OCI-LY3 (cell line): ENCODE results near the gene AP5B1.

Source experiments
- H2AFZ ChIP-seq: fragments of 200-600, 300-600 bp; shearing (Covaris generic); 2 replicates; pipeline ENCODE4 v1.6.0; 2014; ENCODE audit warnings: antibody characterized with exemption, low read depth, low read length
- H3K27ac ChIP-seq: fragments of 200-600, 300-600 bp; sonication (generic); 2 replicates; pipeline ENCODE4 v1.5.1; 2014; ENCODE audit warnings: mild to moderate bottlenecking, low read length, moderate library complexity, mixed read lengths
- H3K27me3 ChIP-seq: fragments of 200-600, 300-600 bp; sonication (generic); 2 replicates; pipeline ENCODE4 v1.6.1; 2014; ENCODE audit warnings: low read depth, low read length, mixed read lengths
- H3K36me3 ChIP-seq: fragments of 200-600, 300-600 bp; sonication (generic); replicated peaks from 2 replicates; pipeline ENCODE3; 2014; ENCODE audit warnings: low read depth, low read length, mixed read lengths
- H3K4me1 ChIP-seq: fragments of 300-600, 200-600 bp; sonication (generic); 2 replicates; pipeline ENCODE4 v1.6.1; 2014; ENCODE audit warnings: low read length, mixed read lengths
- H3K4me2 ChIP-seq: fragments of 200-600, 300-600 bp; sonication (generic); 2 replicates; pipeline ENCODE4 v1.6.1; 2014; ENCODE audit warnings: low read length, mixed read lengths
- H3K4me3 ChIP-seq: fragments of 300-600, 200-600 bp; sonication (generic); 2 replicates; pipeline ENCODE4 v1.5.1; 2014; ENCODE audit warnings: antibody characterized with exemption, mild to moderate bottlenecking, low read length, moderate library complexity
- H3K79me2 ChIP-seq: fragments of 300-600, 200-600 bp; shearing (Covaris generic); 2 replicates; pipeline ENCODE4 v1.6.1; 2014; ENCODE audit warnings: mild to moderate bottlenecking, low read length, mixed read lengths
- H3K9ac ChIP-seq: fragments of 300-600, 200-600 bp; shearing (Covaris generic); 2 replicates; pipeline ENCODE4 v1.6.0; 2014; ENCODE audit warnings: mild to moderate bottlenecking, low read length, moderate library complexity
- H3K9me3 ChIP-seq: fragments of 200-600, 300-600 bp; shearing (Covaris generic); 2 replicates; pipeline ENCODE4 v1.6.1; 2014; ENCODE audit warnings: low read length, mixed read lengths; ENCODE audit not compliant: insufficient read depth
- H4K20me1 ChIP-seq: fragments of 200-600, 300-600 bp; sonication (generic); 2 replicates; pipeline ENCODE4 v1.6.1; 2016; ENCODE audit warnings: low read length, mixed read lengths; ENCODE audit not compliant: insufficient read depth
- EZH2phosphoT487 ChIP-seq: fragments of 200-600 bp; shearing (Covaris generic); IDR thresholded peaks from 2 replicates; pipeline ENCODE4 v1.6.1; 2018; ENCODE audit warnings: antibody characterized with exemption, mixed run types, low read depth
- TF ChIP-seq, protein P1 (sequence below): fragments of 200-600, 300-600 bp; sonication (generic); IDR thresholded peaks from 2 replicates; pipeline ENCODE4 v1.5.1; 2014; ENCODE audit warnings: antibody characterized with exemption, low read length, low read depth

Gene AP5B1

DNA sequence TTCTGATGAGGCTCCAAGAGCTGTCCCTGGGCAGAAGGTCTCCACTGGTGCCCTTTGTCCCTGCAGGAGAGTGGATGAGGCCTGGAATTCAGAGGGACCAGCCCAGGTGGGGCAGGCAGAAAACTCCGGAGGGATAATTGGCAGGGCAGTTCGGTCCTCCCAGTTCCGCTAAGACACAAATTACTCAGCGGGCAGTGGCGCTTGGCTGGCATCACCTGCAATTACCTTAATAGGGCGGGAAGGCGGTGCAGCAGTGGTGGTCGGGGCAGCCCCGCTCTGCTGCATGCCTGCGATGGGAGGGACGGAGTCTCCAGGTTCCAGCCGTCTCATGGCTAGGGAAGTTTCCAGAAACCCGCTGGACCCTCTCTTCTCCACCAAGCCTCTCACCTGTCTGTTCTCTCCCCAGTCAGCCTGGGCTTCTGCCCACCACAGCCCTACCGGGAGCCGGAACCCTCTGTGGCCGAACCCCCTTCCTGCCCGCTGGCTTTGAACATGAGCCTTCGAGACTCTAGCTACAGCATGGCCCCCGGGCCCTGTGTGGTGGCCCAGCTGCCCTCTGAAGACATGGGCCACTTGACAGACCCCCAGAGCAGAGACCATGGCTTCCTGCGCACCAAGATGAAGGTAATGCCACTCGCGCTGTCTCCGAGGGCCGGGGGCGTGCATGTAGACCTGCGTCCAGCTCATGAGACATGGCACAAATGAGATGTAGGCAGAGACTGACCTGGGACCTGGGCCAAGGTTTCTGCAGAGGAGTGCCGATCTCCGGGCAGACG, 13.0 kb upstream of the AP5B1 start:
- Histone ChIP-seq H3K9ac (no peak overlapping the region), H3K79me2 (no peaks in the 10 kb centered on the region), H3K4me2 (no peak overlapping the region), H4K20me1 (no peaks in the 10 kb centered on the region), H3K36me3 (no peaks in the 10 kb centered on the region), H3K4me3 (no peak overlapping the region), H3K27ac (no peak overlapping the region), H3K27me3 (peaks cover 17% of the 10 kb centered on the region), H3K9me3 (no peaks in the 10 kb centered on the region), H3K4me1 (peaks cover 12% of the 10 kb centered on the region), H2AFZ (no peak overlapping the region)
- TF ChIP-seq EZH2phosphoT487 = no peak
- TF ChIP-seq, protein P1, sequence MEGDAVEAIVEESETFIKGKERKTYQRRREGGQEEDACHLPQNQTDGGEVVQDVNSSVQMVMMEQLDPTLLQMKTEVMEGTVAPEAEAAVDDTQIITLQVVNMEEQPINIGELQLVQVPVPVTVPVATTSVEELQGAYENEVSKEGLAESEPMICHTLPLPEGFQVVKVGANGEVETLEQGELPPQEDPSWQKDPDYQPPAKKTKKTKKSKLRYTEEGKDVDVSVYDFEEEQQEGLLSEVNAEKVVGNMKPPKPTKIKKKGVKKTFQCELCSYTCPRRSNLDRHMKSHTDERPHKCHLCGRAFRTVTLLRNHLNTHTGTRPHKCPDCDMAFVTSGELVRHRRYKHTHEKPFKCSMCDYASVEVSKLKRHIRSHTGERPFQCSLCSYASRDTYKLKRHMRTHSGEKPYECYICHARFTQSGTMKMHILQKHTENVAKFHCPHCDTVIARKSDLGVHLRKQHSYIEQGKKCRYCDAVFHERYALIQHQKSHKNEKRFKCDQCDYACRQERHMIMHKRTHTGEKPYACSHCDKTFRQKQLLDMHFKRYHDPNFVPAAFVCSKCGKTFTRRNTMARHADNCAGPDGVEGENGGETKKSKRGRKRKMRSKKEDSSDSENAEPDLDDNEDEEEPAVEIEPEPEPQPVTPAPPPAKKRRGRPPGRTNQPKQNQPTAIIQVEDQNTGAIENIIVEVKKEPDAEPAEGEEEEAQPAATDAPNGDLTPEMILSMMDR = no peak

DNA sequence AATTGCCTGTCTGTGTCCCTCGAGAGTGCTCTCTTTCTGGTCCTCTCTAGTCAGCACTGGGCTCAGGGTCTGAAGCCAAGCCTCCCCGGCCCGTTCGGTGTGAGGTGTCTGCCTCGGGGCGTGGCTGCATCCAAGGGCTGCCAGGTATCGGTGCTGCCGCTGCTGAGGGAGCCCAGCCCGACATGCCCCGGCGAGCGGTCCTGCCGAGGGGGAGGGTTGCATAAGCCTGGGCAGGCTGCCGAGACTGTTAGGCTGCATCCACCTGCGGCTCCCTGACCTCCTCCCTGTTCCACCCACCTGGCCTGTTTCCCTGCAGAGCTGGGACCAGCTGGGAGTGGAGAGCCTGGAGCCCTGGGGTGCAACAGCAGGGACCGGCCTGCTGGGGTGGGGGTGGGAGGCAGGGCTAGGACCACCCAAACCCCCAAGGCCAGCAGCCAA, 12.4 kb upstream of the AP5B1 start:
- no peak overlapping the region for H3K27ac ChIP-seq
- H3K4me3 ChIP-seq = no peak overlapping the region
- no peak overlapping the region for H3K4me2 ChIP-seq
- no peak overlapping the region for H3K9ac ChIP-seq
- H4K20me1 ChIP-seq = no peaks in the 10 kb centered on the region
- no peaks in the 10 kb centered on the region for H3K79me2 ChIP-seq
- no peak for TF ChIP-seq EZH2phosphoT487
- TF ChIP-seq, protein P1 = no peak
- peaks cover 13% of the 10 kb centered on the region for H3K27me3 ChIP-seq
- H2AFZ ChIP-seq = no peak overlapping the region
- no peaks in the 10 kb centered on the region for H3K9me3 ChIP-seq
- H3K36me3 ChIP-seq = no peaks in the 10 kb centered on the region
- peaks cover 12% of the 10 kb centered on the region for H3K4me1 ChIP-seq

- peaks cover 12% of the 10 kb centered on the region for H3K4me1 ChIP-seq
- no peaks in the 10 kb centered on the region for H3K9me3 ChIP-seq
- H3K79me2 ChIP-seq = no peaks in the 10 kb centered on the region
- TF ChIP-seq, protein P1 = no peak
- no peak for TF ChIP-seq EZH2phosphoT487
- no peak overlapping the region for H3K27ac ChIP-seq
- H3K4me3 ChIP-seq = no peak overlapping the region
- peaks cover 9% of the 10 kb centered on the region; the same call in 1 of the 2 replicates for H3K27me3 ChIP-seq
- no peak overlapping the region for H3K9ac ChIP-seq
- no peak overlapping the region for H3K4me2 ChIP-seq
- no peak overlapping the region for H2AFZ ChIP-seq
- no peaks in the 10 kb centered on the region for H3K36me3 ChIP-seq
- no peaks in the 10 kb centered on the region for H4K20me1 ChIP-seq
Measured at GRCh38 chr11:65792456-65792855, 11.7 kb upstream of the AP5B1 start.

DNA sequence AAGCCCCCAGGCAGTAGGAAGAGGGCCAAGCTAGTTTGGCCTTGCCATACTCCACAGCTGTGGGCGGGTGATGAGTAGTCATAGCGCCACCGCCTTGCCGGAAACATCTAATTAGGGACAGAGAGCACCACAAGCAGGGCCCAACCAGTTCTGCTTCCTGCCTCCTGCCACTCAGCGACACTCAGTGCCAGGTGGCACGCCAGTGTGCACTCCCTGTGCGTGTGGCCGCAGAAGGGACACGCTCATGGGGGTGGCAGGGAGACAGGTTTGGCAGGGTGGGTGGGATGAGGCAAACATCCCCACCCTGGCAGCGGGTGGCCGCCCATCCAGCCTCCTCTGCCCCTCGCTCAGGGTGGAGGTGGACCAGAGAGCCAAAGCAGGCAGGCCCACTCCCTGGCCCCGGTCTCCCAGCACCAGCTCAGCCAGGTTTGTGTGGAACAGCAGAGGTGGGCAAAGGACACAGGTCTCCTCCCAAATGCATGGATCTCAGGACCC, 11.0 kb upstream of the AP5B1 start:
- Histone ChIP-seq H4K20me1 (no peaks in the 10 kb centered on the region), H3K9me3 (no peaks in the 10 kb centered on the region), H3K9ac (peak overlapping the region; percentile 29; the same call in 1 of the 2 replicates), H3K79me2 (no peaks in the 10 kb centered on the region), H3K27me3 (peaks cover 6% of the 10 kb centered on the region; the same call in 1 of the 2 replicates), H3K36me3 (no peaks in the 10 kb centered on the region), H3K4me3 (peak overlapping the region; percentile 24; the same call in 1 of the 2 replicates), H3K27ac (peak overlapping the region; percentile 38), H2AFZ (peak overlapping the region; percentile 88; the same call in 1 of the 2 replicates), H3K4me2 (peak overlapping the region; percentile 54), H3K4me1 (peaks cover 12% of the 10 kb centered on the region)
- TF ChIP-seq, protein P1 = peak; percentile 17; the same call in 1 of the 2 replicates
- no peak for TF ChIP-seq EZH2phosphoT487
